ENCODE results near the gene ZNF544.

ZNF544 gene

DNA sequence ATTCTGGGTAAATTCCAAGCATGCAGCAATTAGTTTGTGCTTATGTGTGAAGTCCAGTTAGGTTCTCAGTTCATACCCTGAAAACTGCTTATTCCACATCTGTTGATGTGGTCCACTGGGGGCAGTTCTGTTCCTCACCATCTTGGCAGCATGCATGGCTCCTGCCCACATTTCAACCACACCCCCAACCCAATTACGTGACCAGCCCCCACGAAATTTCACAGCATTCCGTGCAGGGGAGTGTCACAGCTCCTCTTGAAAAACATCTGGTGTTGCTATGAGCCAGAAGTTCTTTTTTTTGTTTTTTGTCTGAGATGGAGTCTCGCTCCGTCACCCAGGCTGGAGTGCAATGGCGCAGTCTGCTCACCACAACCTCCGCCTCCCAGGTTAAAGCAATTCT is 67.4 kb downstream of the ZNF544 start:
- TF ChIP-seq, protein P1, sequence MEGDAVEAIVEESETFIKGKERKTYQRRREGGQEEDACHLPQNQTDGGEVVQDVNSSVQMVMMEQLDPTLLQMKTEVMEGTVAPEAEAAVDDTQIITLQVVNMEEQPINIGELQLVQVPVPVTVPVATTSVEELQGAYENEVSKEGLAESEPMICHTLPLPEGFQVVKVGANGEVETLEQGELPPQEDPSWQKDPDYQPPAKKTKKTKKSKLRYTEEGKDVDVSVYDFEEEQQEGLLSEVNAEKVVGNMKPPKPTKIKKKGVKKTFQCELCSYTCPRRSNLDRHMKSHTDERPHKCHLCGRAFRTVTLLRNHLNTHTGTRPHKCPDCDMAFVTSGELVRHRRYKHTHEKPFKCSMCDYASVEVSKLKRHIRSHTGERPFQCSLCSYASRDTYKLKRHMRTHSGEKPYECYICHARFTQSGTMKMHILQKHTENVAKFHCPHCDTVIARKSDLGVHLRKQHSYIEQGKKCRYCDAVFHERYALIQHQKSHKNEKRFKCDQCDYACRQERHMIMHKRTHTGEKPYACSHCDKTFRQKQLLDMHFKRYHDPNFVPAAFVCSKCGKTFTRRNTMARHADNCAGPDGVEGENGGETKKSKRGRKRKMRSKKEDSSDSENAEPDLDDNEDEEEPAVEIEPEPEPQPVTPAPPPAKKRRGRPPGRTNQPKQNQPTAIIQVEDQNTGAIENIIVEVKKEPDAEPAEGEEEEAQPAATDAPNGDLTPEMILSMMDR (IDR thresholded peaks at IDR 0.05; ENCODE audit: control extremely low read depth, extremely low read depth, low read depth, missing control alignments) = no peak
- no peak for DNase-seq (ENCODE audit: extremely low spot score)
- ChIA-PET POLR2A (no interaction called here), CTCF (interaction anchor here (1.0 kb wide), 1 partner anchor 10 kb away, joined by 3 read pairs; no protein-coding TSS in a partner anchor)

DNA sequence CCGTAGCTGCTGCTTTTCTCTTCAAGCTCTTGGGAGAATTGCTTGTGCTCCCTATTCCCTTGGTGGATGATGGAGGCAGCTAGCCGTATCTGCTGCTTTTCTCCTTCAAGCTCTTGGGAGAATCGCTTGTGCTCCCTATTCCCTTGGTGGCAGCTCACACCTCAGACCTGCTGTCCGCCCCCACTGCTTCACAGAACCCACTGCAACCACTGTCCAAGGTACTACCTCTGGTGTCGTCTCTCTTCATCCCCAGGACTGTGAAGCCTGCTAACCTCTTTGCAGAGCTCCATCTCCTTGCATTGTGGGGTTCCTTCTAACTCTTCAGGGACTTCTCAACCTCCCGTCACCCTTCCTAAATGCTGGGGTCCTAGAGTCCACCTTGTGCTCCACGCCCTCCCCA is 71.9 kb downstream of the ZNF544 start:
- TF ChIP-seq, protein P1 (IDR thresholded peaks at IDR 0.05; ENCODE audit: control extremely low read depth, extremely low read depth, low read depth, missing control alignments) = no peak
- ChIA-PET POLR2A (interaction anchor here (0.6 kb wide), 1 partner anchor 82 kb away, joined by 3 read pairs; no protein-coding TSS in a partner anchor), CTCF (interaction anchor here (1.1 to 1.5 kb wide), 3 partner anchors 9 to 15 kb away, joined by 3 to 6 read pairs (median 3); no protein-coding TSS in a partner anchor)
- no peak for DNase-seq (ENCODE audit: extremely low spot score)

DNA sequence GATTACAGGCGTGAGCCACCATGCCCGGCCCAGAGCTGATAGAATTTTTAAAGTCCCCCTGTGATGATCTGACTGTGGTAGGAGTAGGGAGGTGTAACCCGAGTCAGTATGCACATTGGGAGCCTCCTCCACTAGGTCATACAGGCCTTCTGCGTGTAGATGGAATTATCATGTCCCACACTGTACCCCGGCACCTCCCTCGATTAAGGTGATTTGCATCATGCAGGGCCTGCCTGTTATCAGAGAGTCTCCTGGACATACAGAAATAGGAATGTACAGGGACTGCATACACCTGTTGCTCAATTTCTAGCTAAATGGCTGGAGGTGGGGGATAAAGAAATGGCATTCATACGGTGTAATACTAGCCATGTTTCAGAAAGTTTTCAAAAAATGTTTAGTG is 75.5 kb downstream of the ZNF544 start:
- DNase-seq (ENCODE audit: extremely low spot score) = no peak
- TF ChIP-seq, protein P1 (IDR thresholded peaks at IDR 0.05; ENCODE audit: control extremely low read depth, extremely low read depth, low read depth, missing control alignments) = no peak
- ChIA-PET CTCF (no interaction called here), POLR2A (interaction anchor here (0.9 kb wide), 1 partner anchor 239 kb away, joined by 4 read pairs; the partner anchor contains the start of gene TRIM28)

DNA sequence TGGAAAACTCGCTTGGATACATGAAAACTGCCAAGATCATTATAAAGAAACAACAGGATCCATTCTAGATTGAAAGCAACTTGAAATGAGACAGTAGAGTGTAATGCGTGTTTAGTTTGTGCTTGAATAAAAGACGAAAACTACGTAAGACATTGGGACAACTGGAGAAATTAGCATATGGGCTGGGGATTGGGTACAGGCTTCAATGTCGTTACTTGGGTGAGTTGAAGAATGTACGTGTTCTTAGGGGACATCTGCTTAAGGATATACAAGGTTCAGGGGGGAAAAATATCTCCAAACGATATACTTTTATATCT is 76.0 kb downstream of the ZNF544 start:
- no peak for DNase-seq (ENCODE audit: extremely low spot score)
- ChIA-PET POLR2A (interaction anchor here (1.0 kb wide), 1 partner anchor 58 kb away, joined by 3 read pairs; the partner anchor contains the start of gene ZNF497), CTCF (no interaction called here)
- TF ChIP-seq, protein P1 (IDR thresholded peaks at IDR 0.05; ENCODE audit: control extremely low read depth, extremely low read depth, low read depth, missing control alignments) = no peak

DNA sequence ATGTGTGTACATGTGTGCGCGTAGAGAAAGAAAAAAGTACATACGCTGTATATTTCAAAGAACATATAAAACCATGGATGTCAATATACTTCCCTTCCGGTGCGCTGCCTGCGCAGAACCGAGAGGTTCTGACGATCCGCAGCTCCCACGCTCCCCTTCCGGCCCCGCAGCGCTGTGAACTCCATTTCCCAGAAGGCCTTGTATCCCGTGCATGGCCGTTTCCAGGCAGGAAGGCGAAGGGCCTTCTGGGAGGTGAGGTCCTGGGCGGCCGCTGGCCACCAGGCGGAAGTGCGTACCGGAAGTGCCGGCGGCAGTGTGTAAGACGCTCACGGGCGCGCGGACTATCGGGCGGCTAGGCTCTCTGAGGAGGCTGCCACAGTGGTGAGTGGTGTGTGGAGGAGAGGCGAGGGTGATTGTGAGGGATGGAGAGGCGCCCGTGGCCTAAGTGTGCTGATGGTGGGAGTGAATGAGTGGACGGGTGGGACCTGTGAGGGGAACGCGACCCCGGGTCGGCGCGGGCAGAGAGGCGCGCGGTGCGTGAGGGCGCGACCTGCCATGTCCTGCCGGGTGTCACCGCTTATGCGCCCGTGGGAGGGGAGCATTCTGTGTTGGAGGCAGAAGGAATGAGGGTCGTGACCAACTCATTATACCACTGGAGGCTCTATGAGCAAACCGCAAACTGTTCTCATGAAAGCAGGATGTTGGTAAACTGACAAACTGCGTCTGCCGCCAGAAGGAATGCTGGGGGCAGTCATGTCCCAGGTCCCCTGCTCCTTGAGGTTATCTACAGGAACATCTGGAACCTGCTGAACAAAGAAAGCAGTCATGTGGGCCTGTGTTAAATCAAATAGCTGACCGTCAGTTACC is 76.6 kb downstream of the ZNF544 start, which contains the start of gene ERVK3-1:
Gene ERVK3-1, plus strand, starts transcription at position 313 of the 867 bp plus-strand sequence. CDS start 6,792 bp downstream, outside the sequence.
- ChIA-PET POLR2A (interaction anchor here (1.0 to 1.5 kb wide), 2 partner anchors 22 to 57 kb away, joined by 3 to 5 read pairs; partner anchors contain the start of genes ZNF497 and ZSCAN22), CTCF (interaction anchor here (1.0 kb wide), 1 partner anchor 17 kb away, joined by 3 read pairs; no protein-coding TSS in a partner anchor)
- peak; percentile 96 for DNase-seq (ENCODE audit: extremely low spot score)
- TF ChIP-seq, protein P1 (IDR thresholded peaks at IDR 0.05; ENCODE audit: control extremely low read depth, extremely low read depth, low read depth, missing control alignments) = no peak

DNA sequence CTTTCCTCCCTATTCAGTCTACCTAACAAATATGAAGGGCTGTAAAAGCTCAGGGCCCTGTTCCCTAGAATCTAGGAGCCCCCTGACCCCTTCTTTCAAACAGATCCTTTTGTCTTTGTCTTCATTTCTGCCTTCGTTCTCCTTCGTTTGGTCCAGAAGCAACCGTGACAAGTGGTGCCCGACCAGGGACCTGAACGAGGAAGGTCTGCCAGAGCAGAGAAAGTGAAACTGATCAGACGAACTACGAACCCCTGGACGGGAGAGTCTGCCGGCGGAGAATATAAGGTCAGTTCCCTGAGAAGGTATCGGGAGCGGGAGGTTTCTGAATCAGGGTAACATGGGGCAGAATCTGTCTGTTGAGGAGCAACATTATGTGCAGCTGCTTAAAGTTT is 77.2 kb downstream of the ZNF544 start:
- ChIA-PET POLR2A (interaction anchor here (0.6 to 1.5 kb wide), 2 partner anchors 19 to 21 kb away, joined by 4 to 5 read pairs; partner anchors contain the start of gene ZSCAN22), CTCF (interaction anchor here (1.0 to 1.6 kb wide), 2 partner anchors 16 to 20 kb away, joined by 3 to 5 read pairs; no protein-coding TSS in a partner anchor)
- TF ChIP-seq, protein P1 (IDR thresholded peaks at IDR 0.05; ENCODE audit: control extremely low read depth, extremely low read depth, low read depth, missing control alignments) = no peak
- peak; percentile 33 for DNase-seq (ENCODE audit: extremely low spot score)
